Mesodermal cell (in vitro differentiated cells): Measurements from ENCODE around the gene ZC3H7A.
A peak's percentile ranks its signal among the peaks of the same experiment; 100 is the strongest.
"Not testable (repeated sequence)": the region's sequence is repeated elsewhere in the genome, so short reads cannot be mapped to it uniquely, and the experiment has no call there.

Experiments used
- H3K27ac ChIP-seq: 2 replicates; pipeline ENCODE4 v1.7.0; 2013; ENCODE audit warnings: mild to moderate bottlenecking, low read depth, low read length, moderate library complexity; ENCODE audit not compliant: severe bottlenecking
- H3K36me3 ChIP-seq: 2 replicates; pipeline ENCODE4 v1.7.1; 2013; ENCODE audit warnings: mild to moderate bottlenecking, low read length, moderate library complexity; ENCODE audit not compliant: control insufficient read depth, insufficient read depth
- H3K4me1 ChIP-seq: one replicate; pipeline ENCODE4 v1.7.1; 2013; ENCODE audit warnings: mild to moderate bottlenecking, low read length; ENCODE audit not compliant: insufficient read depth, control insufficient read depth, poor library complexity, severe bottlenecking
- H3K4me3 ChIP-seq: 2 replicates; pipeline ENCODE4 v1.7.0; 2013; ENCODE audit warnings: low read length, control low read depth, mild to moderate bottlenecking; ENCODE audit not compliant: insufficient read depth, poor library complexity, severe bottlenecking; ENCODE audit errors: extremely low read depth
- H3K9me3 ChIP-seq: 2 replicates; pipeline ENCODE4 v1.7.1; 2013; ENCODE audit warnings: mild to moderate bottlenecking, low read length, moderate library complexity; ENCODE audit not compliant: control insufficient read depth
- WGBS, 2 experiments: methylation state at CpG; one replicate each; pipeline ENCODE4 v1.1.5; 2013; ENCODE audit warnings: missing lambda C conversion rate in 2 of 2; ENCODE audit not compliant: insufficient coverage in 2 of 2; 5-methylcytosine and 5-hydroxymethylcytosine counted together

ZC3H7A gene

DNA sequence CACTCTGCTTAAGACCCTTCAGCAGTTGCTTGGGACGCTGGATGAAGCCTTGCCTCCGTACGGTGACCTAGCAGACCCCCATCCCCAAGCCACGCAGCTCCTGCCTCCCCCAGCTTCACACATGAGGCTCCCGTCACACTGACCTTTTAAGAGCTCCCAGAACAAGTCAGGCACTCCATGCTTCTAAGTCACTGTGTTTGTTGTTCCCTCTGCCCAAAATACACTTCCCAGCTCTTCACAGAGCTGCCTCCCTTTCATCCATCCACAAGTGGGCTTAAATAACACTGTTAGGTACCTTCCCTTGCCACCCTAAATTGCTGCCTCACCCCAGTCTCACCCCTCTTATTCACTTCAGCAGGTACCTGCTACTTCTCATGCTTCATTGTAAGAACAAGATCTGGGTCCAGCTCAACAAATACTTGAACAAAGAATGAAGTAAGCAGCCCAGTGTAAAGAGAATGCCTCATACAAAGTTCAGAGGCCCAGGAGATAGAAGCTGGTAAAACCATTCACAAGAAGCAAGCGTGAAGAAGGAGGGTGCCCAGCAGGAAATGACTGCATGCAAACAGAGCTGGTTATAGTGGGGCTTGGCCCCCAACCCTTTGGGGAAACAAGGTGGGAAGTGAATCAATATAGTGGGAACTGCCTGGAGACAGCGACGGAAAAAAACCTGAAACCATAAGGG, 5.8 kb downstream of the ZC3H7A start:
- 93 to 95% methylated on average over 5 of the region's 8 CpGs for WGBS, 2 experiments
- H3K4me1 ChIP-seq: peaks cover 26% of the 10 kb centered on the region

DNA sequence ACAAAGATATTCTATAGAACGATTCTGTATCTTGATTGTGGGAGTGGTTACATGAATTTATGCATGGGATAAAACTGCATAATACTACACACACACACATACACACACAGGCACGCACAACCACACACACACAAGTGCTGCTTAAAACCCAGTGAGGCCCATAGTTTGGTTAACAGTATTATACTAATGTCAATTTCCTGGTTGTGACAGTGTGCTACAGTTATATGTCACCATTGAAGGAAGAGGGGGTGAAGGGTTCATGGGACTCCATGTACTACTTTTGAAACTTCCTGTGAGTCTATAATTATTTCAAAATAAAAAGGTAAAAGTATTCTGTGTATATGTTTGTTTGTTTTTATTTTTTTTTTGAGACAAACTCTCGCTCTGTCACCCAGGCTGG, 8.1 kb downstream of the ZC3H7A start:
- H3K27ac ChIP-seq: no peak overlapping the region
- 100% methylated on average over 1 of the region's 3 CpGs for WGBS, 2 experiments
- peaks cover 19% of the 10 kb centered on the region for H3K4me1 ChIP-seq
- H3K36me3 ChIP-seq: peaks cover 36% of the 10 kb centered on the region
- no peaks in the 10 kb centered on the region for H3K9me3 ChIP-seq
- no peak overlapping the region for H3K4me3 ChIP-seq

More for the DNA sequence above, 5.8 kb downstream of the ZC3H7A start:
- Histone ChIP-seq H3K9me3 (no peaks in the 10 kb centered on the region), H3K36me3 (peaks cover 48% of the 10 kb centered on the region), H3K27ac (no peak overlapping the region), H3K4me3 (no peak overlapping the region)

DNA sequence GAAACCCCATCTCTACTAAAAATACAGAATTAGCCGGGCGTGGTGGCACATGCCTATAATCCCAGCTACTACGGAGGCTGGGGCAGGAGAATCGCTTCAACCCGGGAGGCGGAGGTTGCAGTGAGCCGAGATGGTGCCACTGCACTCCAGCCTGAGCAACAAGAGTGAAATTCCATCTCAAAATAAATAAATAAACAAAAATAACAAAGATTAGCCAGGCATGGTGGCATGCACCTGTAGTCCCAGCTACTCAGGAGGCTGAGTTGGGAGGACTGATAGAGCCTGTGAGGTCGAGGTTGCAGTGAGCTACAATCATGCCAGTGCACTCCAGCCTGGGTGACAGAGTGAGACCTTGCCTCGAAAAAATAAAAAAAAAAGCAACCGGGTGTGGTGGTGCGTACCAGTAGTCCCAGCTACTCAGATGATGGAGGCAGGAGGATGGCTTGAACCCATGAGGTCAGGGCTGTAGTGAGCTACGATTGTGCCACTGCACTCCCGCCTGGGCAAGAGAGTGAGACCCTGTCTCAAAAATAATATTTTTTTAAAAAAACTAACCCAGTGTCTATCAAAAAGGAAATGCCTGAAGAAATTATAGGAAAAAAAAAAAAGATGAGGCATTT, 12.0 kb downstream of the ZC3H7A start:
- Histone ChIP-seq H3K36me3 (peaks cover 38% of the 10 kb centered on the region), H3K4me1 (peaks cover 29% of the 10 kb centered on the region)
- WGBS, 2 experiments: 95 to 98% methylated on average over 9 to 11 of the region's 13 CpGs
- not testable (repeated sequence) for H3K27ac ChIP-seq, H3K4me3 ChIP-seq, H3K9me3 ChIP-seq

DNA sequence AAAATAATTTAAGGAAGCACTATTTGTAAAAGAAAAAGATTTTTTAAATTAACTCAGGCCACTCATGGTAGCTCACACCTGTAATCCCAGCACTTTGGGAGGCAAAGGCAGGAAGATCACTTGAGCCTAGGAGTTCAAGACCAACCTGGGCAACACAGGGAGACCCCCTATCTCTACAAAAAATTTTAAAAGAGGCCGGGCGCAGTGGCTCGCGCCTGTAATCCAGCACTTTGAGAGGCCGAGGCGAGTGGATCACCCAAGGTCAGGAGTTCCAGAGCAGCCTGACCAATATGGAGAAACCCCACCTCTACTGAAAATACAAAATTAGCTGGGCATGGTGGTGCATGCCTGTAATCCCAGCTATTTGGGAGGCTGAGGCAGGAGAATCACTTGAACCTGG, 12.7 kb downstream of the ZC3H7A start:
- WGBS, 2 experiments: 85% methylated on average over 4 of the region's 6 CpGs; no CpG with 5 or more reads in 1 of the 2 experiments
- H3K4me3 ChIP-seq, H3K9me3 ChIP-seq, H3K27ac ChIP-seq: not testable (repeated sequence)
- peaks cover 29% of the 10 kb centered on the region for H3K4me1 ChIP-seq
- H3K36me3 ChIP-seq: peaks cover 40% of the 10 kb centered on the region

DNA sequence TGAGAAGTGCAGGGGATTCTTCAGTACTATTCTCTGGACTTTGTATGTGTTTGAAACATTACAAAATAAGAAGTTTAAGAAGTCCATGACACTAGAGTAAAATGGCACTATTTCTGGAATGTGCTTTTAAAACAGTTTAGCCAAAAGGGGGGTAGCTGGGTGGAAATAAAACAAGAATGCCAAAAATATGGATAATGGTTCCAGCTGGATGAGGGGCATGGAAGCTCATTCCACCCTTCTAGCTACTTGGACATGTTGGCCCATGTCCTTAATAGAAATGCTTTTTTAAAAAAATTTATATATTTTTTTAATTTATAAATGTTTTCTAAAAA, 13.1 kb downstream of the ZC3H7A start:
- Histone ChIP-seq H3K4me1 (peaks cover 29% of the 10 kb centered on the region), H3K36me3 (peaks cover 43% of the 10 kb centered on the region), H3K4me3 (no peak overlapping the region), H3K9me3 (no peaks in the 10 kb centered on the region), H3K27ac (no peak overlapping the region)

DNA sequence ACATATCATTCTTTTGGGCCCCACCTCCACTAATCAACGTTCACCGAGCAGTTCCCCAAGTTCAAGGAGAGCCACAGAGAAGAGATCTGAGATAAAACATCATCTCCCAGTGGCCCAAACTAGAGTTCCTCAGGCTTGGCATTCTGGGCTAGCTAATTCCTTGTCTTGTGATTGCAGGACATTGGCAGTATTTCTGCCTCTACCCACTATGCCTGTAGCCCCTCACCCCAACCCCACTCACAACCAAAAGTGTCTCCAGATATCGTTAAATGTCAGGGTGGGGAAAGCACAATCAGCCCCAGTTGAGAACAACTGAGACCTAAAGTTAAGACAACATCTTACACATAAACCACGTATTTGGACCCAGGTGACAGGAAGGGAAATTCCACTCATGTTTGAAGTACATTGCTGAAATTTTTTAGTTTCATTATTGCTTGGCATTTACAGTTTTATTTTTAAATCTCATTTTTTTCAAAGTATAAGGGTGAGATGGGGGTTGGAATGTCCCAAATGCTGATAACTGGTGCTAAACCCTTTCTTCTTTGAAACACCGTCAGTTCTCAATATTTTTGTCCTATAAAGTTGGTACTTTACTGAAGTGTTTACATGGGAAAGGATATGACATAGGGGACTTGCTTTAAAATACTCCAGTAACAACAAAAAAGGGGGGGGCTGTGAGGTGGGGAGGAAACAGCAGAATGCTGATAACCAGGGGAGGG, 13.6 kb downstream of the ZC3H7A start:
- Histone ChIP-seq H3K27ac (peak overlapping the region; percentile 17), H3K36me3 (peaks cover 48% of the 10 kb centered on the region), H3K4me3 (no peak overlapping the region), H3K4me1 (peaks cover 29% of the 10 kb centered on the region), H3K9me3 (no peaks in the 10 kb centered on the region)
- WGBS, 2 experiments: 79% methylated on average over 2 of the region's 5 CpGs; no CpG with 5 or more reads in 1 of the 2 experiments

DNA sequence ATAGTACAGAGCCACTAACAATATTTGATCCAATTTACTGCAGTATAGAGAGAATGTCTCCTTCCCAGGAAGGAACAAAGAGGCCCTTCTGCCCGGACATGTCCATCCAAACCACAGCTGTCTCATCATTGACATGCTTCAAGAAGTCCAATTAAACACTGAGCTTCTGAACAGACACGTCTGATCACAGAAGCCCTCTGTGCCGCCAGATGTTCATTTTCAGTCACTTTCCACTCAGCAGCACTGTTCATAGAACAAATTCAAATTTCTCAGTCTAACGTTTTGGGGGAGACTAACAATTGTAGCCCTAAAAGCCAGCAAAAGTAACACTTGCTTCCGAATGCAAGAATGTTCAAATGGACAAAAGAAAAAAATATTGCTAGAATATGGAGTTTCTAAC, 15.3 kb downstream of the ZC3H7A start:
- H3K27ac ChIP-seq: peak overlapping the region; percentile 59
- WGBS, 2 experiments: 90 to 94% methylated on average over 3 of the region's 5 CpGs

DNA sequence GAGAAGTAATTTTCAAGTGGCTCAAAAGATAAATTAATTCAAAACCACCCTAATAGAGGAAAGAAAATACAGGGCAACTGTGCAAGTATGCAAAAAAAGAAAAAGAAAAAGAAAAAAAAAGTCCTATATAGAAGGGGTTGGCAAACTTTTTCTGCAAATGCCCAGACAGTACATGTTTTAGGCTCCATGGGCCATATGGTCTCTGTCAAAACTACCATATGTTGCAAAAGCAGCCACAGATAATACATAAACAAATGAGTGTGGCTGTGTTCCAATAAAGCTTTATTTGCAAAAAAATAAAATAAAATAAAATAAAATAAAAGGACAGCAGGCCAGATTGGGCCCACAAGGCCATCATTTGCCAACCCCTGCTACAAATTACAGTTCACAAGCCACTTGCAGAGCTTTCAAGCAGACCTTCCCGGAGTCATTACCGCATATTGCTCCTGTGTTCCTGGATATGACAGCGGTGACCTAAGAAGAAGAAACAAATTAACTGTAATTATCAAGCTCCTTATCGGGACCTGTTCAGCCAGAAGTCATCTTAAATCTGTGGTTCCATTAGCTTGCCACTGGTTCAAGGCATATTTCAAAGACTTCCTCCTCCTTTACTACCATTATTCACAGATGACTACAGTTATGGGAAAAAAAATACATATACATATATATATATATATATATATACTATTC, 15.9 kb downstream of the ZC3H7A start:
- Histone ChIP-seq H3K4me3 (no peak overlapping the region), H3K27ac (no peak overlapping the region), H3K9me3 (no peaks in the 10 kb centered on the region), H3K4me1 (peaks cover 29% of the 10 kb centered on the region), H3K36me3 (peaks cover 65% of the 10 kb centered on the region)
- WGBS, 2 experiments: 92 to 100% methylated on average over 2 to 4 of the region's 4 CpGs

More for the DNA sequence above, 15.3 kb downstream of the ZC3H7A start:
- peaks cover 59% of the 10 kb centered on the region for H3K36me3 ChIP-seq
- no peak overlapping the region for H3K4me3 ChIP-seq
- H3K9me3 ChIP-seq: no peaks in the 10 kb centered on the region
- peaks cover 29% of the 10 kb centered on the region for H3K4me1 ChIP-seq

DNA sequence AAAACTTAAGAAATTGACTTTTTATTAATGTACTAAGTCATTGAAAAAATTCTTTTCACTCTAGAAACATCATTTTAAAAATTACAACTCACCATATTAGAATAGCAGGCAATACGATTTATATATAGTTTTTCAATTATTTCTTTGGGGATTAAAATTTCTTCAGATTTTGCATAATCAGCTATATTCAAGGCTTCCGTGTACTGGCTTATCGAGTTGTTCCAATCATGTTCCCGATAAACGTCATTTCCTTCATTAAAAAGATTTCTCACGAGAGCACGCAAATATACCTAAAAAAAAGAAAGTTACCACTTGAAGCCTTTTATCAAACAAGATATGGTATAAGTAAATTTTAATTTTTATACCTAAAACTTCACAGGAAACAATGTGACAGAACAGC, 18.0 kb downstream of the ZC3H7A start:
- H3K36me3 ChIP-seq: peaks cover 82% of the 10 kb centered on the region
- H3K4me1 ChIP-seq: peaks cover 25% of the 10 kb centered on the region
- no peak overlapping the region for H3K27ac ChIP-seq
- no CpG with 5 or more reads among the region's 7 CpGs for WGBS, 2 experiments
- no peak overlapping the region for H3K4me3 ChIP-seq
- H3K9me3 ChIP-seq: no peaks in the 10 kb centered on the region

DNA sequence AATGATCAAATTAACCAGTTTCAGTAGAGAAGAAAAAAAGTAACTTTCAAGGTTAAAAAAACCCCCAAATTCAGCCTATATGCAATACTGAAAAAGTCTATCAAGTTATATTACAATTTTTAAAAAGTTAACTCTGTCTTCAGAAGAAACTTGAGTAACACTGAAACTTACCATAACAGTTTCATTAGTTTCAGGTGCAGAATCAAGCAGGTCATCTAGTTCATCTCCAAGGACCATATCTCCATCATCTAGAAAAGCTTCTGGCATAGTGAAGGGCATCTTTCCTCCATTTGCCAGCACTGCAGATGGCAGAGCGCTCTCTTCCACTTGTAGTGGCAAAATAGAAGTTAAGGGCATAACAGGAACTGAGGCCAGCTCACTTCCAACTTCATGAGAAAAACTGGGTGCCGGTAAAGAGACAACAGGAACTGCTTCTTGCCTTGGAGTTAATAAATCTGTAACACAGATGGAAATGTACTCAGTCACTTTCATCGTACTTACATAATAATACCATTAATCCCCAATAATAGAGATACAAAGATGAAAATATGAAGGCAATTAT, 22.9 kb downstream of the ZC3H7A start:
- WGBS, 2 experiments: 100% methylated on average over 1 of the region's 3 CpGs; no CpG with 5 or more reads in 1 of the 2 experiments
- Histone ChIP-seq H3K9me3 (no peaks in the 10 kb centered on the region), H3K4me1 (no peaks in the 10 kb centered on the region), H3K36me3 (peaks cover 95% of the 10 kb centered on the region), H3K4me3 (no peak overlapping the region), H3K27ac (no peak overlapping the region)
